CD4-positive, alpha-beta T cell treated with Interleukin-21 for 1 hour (primary cell): ENCODE measurements around the gene METTL3.

ENCODE experiments used
- DNase-seq: peaks from one replicate; pipeline ENCODE4 v3.0.0-alpha.2; 2020

Gene METTL3

GRCh38 chr14:21526672-21527317 is 15.7 kb upstream of the METTL3 start:
- DNase-seq: no peak

- peak; percentile 71 for DNase-seq
These were observed 15.0 kb upstream of the METTL3 start, which contains the start of gene SALL2 for GRCh38 chr14:21525962-21526671. SALL2 (minus strand) TSS chr14:21526346; CDS start chr14:21526127, 219 bp downstream.

- DNase-seq: no peak
These were observed 14.4 kb upstream of the METTL3 start for GRCh38 chr14:21525571-21525961.

- DNase-seq: no peak
These were observed 13.7 kb upstream of the METTL3 start for GRCh38 chr14:21524575-21525490.

- no peak for DNase-seq
These were observed 12.1 kb upstream of the METTL3 start for GRCh38 chr14:21523203-21523602.

GRCh38 chr14:21521501-21521900 is 10.4 kb upstream of the METTL3 start:
- no peak for DNase-seq

- no peak for DNase-seq
These were observed 9.6 kb upstream of the METTL3 start for GRCh38 chr14:21520767-21521166.

GRCh38 chr14:21518725-21519124 is 7.6 kb upstream of the METTL3 start:
- DNase-seq: no peak

- no peak for DNase-seq
These were observed 3.2 kb upstream of the METTL3 start for GRCh38 chr14:21514341-21514740.

GRCh38 chr14:21509432-21510143 is 1.6 kb downstream of the METTL3 start:
- peak; percentile 18 for DNase-seq

GRCh38 chr14:21506557-21506956 is 4.6 kb downstream of the METTL3 start:
- DNase-seq: no peak

GRCh38 chr14:21505012-21505553 is 6.1 kb downstream of the METTL3 start:
- DNase-seq: peak; percentile 40

- DNase-seq: no peak
These were observed 7.8 kb downstream of the METTL3 start for GRCh38 chr14:21503376-21503775.

- DNase-seq: no peak
These were observed 9.6 kb downstream of the METTL3 start for GRCh38 chr14:21501568-21501967.

- DNase-seq: peak; percentile 72
These were observed 12.3 kb downstream of the METTL3 start for GRCh38 chr14:21498540-21499526.

- DNase-seq: no peak
These were observed 14.7 kb downstream of the METTL3 start for GRCh38 chr14:21496453-21496852.

- no peak for DNase-seq
These were observed 16.0 kb downstream of the METTL3 start for GRCh38 chr14:21494902-21495762.

- DNase-seq: no peak
These were observed 24.5 kb downstream of the METTL3 start for GRCh38 chr14:21486640-21487087.

- peak; percentile 99 for DNase-seq
These were observed 34.0 kb downstream of the METTL3 start, which contains the start of the genes RAB2B and TOX4 for GRCh38 chr14:21476925-21477681. RAB2B (minus strand) TSS chr14:21476959; CDS start chr14:21476872, 87 bp downstream. TOX4 (plus strand) TSS chr14:21477195; CDS start chr14:21477279, 84 bp downstream.
